Astrocyte of the hippocampus (primary cell): ENCODE results near the gene NRG2.
A peak's percentile ranks its signal among the peaks of the same experiment; 100 is the strongest.

Experiments used
- DNase-seq: peaks from one replicate; pipeline ENCODE4 v3.0.0; 2011; ENCODE audit warnings: low read depth, low spot score

Gene NRG2

DNA sequence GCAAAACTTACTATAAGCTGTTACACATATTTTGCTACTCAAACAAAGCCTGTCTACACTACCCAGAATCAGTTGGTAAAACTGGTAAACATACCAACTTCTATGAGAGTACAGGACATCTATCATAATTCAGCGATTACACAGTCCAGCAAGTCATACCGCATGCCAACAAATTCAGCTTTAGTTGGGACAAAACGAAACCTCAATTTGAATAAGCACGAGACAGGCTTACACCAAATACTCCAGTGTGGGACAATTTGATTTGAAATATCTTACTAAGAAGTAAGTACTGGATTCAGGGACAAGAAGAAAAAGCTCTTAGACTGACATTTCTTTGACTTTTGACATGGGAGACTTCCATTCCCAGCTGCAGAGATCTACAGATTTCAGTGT, 2.0 kb downstream of the NRG2 start:
- DNase-seq, result peak; percentile 20

DNA sequence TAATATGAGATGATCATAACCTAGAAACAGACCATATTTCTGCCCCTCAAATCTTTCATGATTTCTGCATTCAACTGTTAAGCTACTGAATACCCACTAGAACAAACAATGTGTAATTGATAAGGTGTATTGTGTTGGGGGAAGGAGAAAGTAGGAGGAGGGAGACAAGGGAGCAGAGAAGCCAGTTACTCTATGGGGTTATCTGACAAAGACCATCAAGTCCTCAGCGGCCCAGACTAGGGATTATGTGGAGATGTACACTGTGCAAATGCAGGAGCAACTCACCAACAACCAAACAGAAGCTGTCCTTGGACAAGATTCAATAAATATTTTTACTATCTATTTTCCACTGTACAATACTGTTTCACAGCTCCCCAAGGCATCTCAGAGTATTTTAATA, 2.7 kb downstream of the NRG2 start:
- DNase-seq, result no peak

DNA sequence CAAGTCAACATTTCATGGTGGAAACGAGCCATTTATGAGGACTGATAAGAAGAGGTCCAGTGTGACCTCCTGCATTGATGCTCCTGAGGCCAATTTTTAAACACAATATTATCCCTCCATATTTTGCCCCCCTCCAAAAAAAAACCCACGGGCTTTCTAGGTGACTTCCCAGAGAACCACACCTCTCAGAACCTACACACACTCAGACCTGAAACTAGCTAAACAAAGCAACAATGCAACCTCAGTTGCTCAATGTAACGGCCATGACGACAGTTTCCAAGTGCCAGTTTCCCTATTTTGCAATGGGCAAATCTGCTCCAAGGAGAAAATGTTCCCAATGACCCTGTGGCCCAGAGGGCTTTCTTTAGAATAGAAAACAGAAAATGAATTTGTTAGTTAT, 3.5 kb downstream of the NRG2 start:
- DNase-seq, result no peak

DNA sequence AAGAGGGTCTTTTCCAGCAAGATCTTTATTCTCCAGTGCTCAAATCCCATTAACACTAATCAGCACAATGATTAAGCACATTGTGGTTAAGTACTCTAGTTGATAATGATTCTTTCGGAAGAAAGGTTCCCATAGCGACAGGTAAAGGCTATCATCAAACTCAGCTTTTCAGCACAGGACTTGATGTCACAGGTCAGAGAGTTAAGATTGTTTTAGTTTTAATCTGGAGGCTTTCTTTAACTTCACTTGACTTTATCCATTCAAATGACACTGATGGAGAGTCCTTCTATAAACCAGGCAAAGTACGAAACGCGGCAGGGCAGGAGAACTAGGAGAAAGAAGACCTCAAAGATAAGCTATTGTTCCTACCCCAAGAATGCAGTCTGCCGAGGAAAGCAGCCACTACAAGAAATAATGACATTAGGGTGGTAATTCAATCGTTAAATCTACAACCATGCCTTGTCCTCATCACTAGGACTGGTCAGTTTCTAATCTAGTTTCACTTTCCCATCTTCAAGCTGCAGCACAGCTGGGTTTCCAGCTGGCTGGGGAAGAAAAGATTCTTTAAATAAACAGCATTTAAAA, 4.6 kb downstream of the NRG2 start:
- DNase-seq, result peak; percentile 51

DNA sequence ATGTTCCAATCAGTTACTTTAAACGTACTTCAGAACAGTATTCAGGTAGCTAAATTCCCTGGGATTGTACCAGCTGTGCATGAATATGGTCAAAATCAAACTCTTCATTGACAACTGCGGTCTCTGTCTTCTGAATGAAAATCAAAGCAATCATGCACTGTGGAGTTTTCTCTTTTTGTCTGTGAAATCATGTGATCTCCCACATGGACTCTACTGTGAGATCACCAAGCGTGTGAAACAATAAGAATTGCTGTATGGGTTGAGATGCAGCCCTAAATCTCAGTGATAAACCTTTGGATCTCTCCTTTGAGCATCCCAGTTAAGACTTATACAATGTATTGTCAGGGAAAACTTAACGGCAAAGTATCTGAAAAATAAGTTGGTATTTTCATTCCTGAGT, 6.1 kb downstream of the NRG2 start:
- no peak for DNase-seq

DNA sequence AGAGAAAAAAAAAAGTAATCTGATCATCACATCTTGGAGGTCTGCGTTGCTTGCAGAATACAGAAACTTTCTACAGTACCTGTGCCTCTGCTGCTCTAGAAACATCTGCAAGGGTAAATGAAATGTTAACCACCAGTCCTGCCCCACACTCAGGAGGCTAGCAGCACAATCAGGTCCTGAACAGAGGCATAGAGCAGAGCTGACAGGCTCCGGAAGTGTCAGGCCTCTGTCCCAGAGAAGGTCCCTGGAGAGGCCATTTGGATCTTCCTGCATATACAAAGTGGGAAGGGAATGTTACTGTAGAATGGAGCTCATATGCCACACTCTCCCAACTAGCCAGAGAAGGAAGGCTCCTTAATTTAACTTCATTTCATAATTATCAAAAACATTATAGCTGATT, 7.2 kb downstream of the NRG2 start:
- DNase-seq, result no peak

DNA sequence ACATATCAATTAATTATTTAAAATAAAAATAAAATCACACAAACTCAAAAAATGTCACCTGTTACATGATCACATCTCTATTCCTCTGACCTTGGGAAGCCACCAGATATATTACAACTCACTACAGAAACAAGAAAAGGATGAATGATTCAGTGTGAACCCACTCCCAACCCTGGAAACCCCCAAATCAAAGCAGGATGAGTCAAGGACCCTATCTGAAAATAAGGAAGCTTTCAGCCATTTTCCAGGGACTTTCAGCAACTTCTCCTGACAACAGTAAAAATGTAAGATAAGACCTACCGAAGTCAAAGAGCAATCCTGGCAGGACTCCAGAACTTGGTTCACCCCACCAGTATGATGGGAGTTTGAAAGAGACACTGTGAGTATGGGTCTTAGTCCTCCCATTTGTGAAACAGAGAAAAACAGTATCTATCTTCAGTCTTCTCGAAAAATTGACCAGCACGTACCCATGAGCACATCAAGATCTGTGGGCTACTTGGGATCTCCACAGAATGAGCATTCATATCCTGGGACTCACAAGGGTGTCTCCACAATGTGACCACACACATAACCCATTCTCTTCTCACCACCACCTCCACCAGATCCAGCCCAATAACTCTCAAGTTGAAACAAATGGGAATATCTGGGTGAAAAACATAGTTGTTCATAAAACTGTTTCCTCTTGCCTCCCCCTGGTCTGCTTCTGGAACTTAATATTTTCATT, 9.9 kb downstream of the NRG2 start:
- DNase-seq, result no peak

DNA sequence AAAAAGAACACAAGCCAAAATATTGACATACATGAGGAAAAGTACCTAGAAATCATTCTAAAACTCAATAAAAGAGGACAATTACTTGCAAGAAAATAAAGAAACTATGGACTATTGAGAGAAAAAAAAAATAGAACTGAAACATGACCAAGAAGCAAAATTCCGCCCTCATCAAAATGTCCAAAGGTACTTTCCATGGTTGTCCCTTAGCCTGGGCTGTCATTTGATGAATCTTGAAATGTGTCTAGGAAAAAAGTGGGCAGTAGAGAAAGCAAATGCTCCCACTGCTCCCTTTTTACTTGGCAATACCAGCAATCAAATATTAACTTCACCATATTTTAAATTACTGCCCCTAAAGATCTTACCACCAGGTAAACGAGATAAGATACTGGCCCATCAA, 10.8 kb downstream of the NRG2 start:
- no peak for DNase-seq

DNA sequence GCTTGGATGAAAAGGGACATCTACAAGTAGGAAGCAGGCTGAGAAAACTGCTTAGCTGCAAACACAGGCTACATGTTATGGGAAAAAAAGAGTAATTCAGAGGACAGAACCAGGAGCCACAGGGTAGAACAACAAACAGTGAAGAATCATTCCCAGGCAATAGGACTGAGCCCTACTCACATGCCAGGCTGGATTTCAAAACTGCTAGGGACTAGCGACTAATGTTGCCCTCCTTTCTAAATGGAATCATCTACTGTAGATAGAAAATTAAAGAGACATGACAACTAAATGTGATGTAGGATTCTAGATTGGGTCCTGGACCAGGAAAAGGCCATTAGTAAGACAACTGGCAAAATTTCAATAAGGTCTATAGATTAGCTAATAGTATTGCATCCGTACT, 15.3 kb downstream of the NRG2 start:
- DNase-seq, result no peak

DNA sequence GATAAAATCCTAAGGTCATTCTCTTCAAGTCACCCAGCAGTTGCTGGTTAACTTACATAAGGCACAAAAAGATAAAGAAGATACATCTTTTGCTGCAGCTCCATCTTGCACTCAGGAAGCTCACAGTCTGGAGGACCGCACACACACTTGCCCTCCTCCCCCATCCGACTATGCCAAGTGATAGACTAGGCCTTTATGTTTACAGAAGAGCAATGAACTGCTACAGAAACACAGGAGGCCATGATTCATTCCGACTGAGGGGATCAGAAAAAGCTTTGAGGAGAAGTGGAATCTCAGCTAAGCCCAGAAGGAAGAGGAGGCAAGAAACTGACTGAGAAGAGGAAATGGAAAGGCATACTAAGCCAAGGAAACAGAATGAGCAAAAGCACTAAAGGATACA, 17.4 kb downstream of the NRG2 start:
- peak; percentile 11 for DNase-seq

DNA sequence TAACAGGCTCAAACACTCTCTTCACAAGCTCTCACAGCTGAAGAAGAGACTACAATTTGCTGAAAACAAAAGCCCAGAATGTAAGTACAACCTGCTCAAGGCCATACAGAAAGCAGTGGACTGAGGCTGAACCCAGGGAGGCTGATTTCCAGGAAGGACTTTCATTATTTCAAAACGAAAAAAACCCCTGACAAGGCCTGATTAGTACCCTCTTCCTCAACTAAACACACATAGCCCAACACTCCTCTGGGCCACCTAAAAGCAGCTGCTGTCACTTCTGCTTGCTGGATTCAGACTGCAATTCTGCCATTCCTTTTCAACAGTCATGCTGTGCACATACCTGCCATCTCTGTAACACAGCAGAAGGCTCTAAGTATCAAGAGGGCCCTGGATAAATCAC, 18.2 kb downstream of the NRG2 start:
- DNase-seq, result no peak

DNA sequence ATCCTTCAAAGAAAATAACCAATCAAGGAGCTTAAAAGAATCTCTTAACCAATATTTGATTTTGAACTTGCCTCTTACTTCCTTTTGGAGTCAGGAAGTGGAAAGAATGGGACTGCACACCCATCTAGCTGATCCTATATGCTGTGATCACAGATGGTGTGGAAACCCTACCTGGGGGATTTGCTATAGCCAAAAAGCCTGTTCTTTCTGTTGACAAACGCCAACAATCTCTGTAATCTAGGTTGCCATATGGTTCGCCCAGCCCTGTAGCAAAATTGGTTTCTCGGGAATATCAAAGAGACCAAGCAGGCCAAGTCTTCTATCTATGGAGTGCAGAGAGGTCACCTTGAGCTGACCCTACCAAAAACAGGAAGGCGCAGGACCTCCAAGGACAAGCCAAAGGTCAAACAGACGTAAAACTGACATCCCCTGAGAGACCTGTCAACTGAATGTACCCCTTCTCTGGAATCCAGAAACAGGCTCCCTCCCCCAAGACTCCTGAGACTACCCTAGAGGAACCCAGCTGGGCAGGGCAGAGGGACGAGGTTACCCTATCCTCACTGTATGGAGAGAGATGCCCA, 19.4 kb downstream of the NRG2 start:
- DNase-seq, result no peak

DNA sequence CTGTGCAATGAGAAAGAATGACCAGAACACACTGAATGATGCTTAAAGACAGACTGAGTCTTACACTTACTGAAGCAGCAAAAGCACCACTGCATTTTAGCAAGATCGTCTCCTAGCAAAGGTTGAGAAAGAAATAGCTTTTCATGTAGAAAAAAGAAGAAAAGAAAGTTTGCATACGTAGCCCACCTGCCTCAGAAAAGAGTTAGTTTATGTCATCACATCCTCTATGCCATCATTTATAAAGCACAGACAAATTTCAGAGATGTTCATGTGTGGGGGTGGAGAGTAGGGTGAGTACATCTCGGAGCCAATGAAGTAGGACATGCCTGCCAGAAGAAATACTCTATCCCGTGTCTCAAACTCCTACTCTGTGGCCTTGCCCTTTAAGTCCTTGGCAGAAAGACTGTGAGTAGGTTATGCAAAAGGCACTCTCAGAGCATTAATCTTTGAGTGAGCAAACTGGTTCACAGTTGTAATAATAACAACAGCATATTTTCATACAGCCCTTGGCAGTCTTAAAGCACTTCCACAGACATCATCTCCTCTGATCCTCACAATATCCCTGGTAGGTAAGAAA, 22.4 kb downstream of the NRG2 start:
- no peak for DNase-seq

DNA sequence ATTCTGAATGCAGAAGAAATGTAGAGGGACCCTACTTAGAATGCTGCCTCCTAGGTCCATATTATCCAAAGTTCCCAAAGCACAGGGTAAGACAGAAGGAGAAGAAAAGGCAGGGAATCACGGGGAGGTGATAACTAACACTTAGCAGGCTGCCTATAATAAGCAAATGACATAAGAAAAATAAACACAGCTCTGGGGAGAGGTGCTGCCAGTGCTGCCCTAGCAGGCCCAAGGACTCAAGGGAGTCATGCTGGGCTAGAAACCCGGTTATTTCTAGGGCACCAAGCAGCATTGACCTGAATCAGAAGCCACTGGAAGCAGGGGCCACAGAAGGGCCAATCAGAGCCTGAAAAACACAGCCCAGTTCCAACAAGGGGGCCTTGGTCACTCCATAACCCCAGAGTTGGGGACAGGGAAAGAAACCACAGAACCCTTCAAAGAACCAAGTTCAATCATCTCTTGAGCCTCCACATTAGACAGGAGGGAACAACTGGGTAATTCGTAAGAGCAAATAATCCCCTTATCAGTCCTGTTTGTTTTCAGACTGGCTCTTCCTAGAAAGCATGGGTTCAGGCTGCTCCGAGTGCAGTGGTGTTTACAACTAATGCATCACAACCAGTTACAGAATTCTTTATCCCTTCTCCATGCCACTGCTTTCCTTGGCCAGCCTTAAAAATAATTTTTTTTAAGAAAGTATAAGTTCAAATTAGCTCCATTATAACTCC, 24.0 kb downstream of the NRG2 start:
- no peak for DNase-seq

DNA sequence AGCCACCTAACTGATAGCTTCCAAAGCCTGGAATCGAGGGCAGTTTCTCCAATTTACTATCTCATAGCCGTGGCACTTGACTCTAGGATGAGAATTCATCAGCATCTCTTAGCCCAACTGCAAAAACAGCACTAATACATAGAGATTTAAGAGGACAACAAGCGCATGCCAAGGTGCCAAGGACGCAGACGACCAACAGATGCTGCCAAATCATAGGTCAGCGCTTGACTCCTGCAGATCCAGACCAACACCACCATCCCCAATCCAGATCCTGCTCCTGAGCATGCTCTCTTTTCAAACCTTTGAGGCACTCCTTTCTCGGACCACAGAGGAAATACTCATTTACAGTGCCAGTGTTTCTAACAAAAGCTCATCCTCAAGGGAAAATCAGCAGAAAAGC, 24.6 kb downstream of the NRG2 start:
- no peak for DNase-seq

DNA sequence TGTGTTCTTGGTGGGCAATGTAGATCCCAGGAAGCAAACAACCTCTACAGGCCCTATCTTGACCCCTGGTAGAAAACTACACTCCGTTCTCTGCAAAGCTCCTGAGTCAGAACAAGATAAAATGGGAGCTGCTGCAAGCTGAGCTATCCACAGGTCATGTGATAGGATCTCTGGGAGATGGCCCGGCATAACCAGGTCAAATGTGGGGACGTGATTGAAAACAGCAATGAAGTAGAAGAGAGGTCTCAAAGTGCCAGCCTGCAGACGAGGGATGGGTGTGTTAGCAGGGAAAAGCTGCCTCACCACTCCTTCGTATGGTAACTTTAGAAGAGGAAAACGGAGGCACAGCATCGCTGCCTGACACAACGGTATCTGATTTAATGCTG, 25.0 kb downstream of the NRG2 start:
- DNase-seq, result no peak

DNA sequence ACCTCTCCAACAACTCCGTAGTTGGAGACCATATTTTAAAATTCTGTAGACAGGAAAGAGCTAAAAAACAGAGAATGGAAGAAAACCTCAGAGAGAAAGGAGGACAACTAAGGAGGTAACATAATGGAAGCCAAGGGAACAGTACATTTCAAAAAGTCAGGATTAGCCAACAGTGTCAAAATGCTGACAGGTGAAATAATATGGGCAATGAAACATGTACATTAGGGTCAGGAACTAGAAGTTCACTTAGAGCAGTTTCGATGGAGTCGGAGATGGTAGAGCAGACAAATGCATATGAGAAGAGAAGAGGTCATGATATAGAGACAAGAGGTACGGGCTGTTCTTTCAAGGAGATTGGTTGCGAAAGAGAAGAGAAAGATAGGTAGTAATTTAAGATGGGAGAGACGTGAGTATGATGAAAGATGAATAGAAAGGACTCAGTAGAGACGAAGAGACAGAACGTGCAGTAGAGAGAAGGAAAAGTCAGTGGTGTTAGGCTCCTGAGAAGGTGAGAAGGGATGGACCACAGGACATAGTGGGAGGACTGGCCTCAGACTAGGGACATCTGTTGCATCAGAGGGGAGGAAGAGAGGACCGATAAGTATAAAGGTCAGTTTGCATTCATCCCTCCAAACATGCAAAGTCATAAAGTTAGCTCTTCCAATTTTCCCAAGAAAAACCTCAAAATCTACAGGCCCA, 25.6 kb downstream of the NRG2 start:
- DNase-seq, result no peak

DNA sequence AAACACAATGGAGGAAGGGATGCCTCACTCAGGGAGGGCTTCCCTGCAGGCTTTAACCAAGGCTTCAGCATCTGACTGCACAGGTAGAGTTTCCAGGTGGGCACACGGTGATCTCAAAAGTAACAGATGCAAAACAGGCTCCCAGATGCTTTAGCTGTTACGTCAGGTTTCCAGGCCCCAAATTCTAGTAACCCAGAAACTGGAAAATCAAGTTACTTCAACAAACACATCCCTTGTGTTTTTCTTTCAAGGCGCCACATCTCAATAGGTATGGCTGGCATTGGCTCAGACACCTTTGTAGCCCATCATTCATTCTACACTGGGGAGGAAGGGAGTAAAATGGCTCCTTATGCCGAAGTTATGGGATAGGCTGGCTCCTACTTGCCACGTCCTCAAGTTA, 27.4 kb downstream of the NRG2 start:
- no peak for DNase-seq

DNA sequence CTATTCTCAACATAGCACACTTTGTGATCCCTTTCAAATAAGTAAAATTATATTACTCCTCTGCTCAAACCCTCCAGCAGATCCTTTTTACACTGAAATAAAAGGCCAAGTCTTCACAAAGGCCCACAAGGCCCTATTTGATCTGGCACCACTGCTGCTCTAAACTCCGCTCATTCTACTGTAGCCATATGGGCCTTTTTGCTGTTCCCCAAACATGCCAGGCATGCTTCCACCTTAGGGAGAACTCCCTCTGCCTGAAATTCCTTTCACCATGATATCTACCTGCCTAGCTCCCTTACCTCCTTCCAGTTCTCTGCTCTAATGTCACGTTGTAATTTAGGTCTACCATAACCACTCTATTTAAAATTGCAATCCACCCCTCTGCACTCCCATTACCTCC, 28.3 kb downstream of the NRG2 start:
- DNase-seq, result no peak

DNA sequence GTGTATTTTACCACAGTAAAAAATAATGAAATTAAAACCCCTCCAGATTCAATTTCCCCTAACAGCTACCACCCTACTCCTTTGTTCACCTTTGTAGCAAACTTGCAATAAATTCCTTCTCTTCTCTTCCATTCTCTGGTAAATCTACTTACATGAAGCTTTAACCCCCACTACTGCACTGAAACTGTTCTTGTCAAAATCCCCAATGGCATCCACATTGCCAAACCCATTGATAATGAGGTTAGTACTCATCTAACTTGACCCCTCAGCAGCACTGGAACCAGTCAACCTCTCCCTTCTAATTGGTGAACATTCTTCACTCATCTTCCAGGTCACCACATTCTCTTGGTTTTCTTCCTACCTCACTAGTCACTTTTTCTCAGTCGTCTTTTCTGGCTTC, 29.6 kb downstream of the NRG2 start:
- no peak for DNase-seq

DNA sequence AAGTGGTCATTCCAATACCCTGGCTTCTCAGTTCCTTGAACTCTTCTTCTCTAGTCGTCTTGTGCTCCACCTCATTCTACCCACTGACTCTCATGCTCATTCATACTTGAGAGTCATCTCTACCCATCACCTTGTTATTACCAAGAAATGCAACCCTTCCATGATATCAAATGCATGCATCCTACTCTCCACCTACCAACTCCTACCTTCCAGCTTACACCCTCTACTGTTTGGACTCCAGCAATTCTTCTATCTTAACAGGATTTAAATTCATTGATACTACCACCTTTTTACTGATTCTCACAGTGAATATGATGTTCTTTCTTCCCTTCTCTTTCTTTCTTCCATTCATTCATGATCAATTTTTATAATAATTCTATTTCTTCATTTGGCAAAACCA, 30.7 kb downstream of the NRG2 start:
- DNase-seq, result no peak

DNA sequence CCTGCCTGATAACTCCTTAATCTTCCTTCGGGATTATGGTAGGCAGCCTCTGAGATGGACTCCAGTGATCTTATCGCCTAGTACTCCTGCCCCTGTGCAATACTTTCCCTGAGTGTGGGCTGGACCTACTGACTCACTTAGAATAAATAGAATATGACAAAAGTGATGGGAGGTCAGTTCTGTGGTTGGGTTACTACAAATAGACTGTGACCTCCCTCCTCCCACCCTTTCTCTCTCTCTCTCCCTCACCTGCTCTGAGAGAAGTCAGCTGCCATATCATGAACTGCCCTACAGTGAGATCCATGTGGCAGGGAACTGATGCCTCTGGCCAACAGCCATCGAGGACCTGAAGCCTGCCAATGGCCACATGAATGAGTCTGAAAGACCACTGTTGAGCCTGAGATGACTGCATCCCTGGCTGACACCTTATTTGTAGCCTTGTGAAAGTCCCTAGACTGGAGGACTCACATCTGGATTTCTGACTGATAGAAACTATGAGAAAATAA, 31.7 kb downstream of the NRG2 start:
- peak; percentile 21 for DNase-seq
